Esophagus muscularis mucosa (tissue), 3 donors: ENCODE results near the gene AHRR.

Experiments used
- POLR2A ChIP-seq: fragments of 450-650 bp; IDR thresholded peaks from one replicate; pipeline ENCODE4 v1.6.1; 2017; ENCODE audit warnings: antibody characterized with exemption, moderate library complexity, mild to moderate bottlenecking, low read depth
- TF ChIP-seq, protein P1 (sequence below), 3 experiments: fragments of 200-600 bp in 2 of 3; fragments of 450-650 bp in 1 of 3; sonication (generic) in 2 of 3; IDR thresholded peaks; one replicate each; pipeline ENCODE4 v1.5.1; 2017 to 2019; ENCODE audit warnings: antibody characterized with exemption in 3 of 3, mild to moderate bottlenecking in 2 of 3, moderate library complexity in 1 of 3

DNA sequence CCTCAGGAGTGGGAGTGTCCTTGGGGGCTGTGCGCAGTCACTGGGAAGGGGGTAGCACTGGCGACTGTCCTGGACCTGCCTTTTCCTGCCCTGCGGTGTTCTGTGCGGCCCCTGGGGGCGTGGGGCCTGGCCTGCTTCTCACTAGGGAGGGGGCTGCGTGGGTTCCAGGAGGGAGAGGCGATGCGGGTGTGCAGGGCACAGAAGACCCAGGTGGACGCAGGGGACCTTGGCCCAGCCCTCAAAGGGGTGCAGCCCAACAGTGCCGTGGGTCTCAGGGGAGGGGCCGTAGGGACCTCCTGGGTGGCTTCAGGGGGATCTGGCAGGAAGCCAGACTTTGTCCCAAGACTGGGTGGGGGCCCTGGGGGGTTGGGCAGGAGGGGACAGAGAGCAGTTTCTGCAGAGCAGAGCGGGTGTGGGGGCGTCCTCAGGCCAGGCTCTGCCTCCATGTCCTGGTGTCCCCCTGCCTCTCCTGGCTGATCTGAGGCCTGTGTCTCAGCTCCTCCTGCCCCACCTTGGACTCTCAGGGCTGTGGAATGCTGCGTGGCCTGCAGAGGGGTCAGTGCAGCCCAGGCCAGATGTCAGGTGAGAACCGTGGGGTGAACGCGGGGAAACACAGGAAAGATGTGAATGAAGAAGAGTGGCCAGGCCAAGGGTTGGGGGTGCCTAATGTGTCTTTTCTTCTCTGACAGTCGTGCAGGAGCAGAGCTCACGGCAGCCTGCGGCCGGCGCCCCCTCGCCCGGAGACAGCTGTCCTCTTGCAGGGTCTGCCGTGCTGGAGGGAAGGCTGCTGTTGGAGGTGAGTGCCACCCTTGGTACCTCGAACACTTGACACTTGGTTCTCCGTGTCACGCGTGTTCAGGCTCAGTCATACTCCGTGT is 54.6 kb downstream of the AHRR start:
- TF ChIP-seq POLR2A: no peak
- TF ChIP-seq, protein P1, sequence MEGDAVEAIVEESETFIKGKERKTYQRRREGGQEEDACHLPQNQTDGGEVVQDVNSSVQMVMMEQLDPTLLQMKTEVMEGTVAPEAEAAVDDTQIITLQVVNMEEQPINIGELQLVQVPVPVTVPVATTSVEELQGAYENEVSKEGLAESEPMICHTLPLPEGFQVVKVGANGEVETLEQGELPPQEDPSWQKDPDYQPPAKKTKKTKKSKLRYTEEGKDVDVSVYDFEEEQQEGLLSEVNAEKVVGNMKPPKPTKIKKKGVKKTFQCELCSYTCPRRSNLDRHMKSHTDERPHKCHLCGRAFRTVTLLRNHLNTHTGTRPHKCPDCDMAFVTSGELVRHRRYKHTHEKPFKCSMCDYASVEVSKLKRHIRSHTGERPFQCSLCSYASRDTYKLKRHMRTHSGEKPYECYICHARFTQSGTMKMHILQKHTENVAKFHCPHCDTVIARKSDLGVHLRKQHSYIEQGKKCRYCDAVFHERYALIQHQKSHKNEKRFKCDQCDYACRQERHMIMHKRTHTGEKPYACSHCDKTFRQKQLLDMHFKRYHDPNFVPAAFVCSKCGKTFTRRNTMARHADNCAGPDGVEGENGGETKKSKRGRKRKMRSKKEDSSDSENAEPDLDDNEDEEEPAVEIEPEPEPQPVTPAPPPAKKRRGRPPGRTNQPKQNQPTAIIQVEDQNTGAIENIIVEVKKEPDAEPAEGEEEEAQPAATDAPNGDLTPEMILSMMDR (IDR thresholded peaks at IDR 0.05): no peak
